ENCODE results near the gene ARMC5.

ARMC5 gene

GRCh38 chr16:31471241-31471874 lies 12.1 kb downstream of the ARMC5 start:
- TF ChIP-seq EZH2phosphoT487 (IDR thresholded peaks at IDR 0.05; ENCODE audit: borderline replicate concordance, low read length) = no peak
- TF ChIP-seq CTCF (IDR thresholded peaks at IDR 0.05; ENCODE audit: low read depth, low read length, poor library complexity, severe bottlenecking) = no peak
- Histone ChIP-seq H3K4me3 (ENCODE audit: low read length) (no peak overlapping the region), H3K9me3 (ENCODE audit: control insufficient read depth, insufficient read depth, low read length) (no peaks in the 10 kb centered on the region), H3K79me2 (ENCODE audit: control insufficient read depth, low read length) (no peaks in the 10 kb centered on the region), H3F3A (ENCODE audit: control insufficient read depth, insufficient read depth) (no peaks in the 10 kb centered on the region), H3K27ac (ENCODE audit: low read depth, low read length) (no peak overlapping the region), H4K20me1 (ENCODE audit: control insufficient read depth, insufficient read depth, low read depth, low read length) (no peaks in the 10 kb centered on the region), H3K4me2 (ENCODE audit: low read length) (no peak overlapping the region), H3K4me1 (ENCODE audit: control insufficient read depth, low read length) (peaks cover 10% of the 10 kb centered on the region), H3K36me3 (ENCODE audit: control insufficient read depth, low read length) (no peaks in the 10 kb centered on the region), H3K27me3 (ENCODE audit: control insufficient read depth, low read length) (no peaks in the 10 kb centered on the region), H3K9me2 (replicated peaks; ENCODE audit: control insufficient read depth, low read length) (no peaks in the 10 kb centered on the region)

- no peaks in the 10 kb centered on the region for H3F3A ChIP-seq (ENCODE audit: control insufficient read depth, insufficient read depth)
- H3K4me3 ChIP-seq (ENCODE audit: low read length) = no peak within 1 kb of the TSS
- H3K36me3 ChIP-seq (ENCODE audit: control insufficient read depth, low read length) = no peaks in the 10 kb centered on the region
- H3K9me3 ChIP-seq (ENCODE audit: control insufficient read depth, insufficient read depth, low read length) = no peaks in the 10 kb centered on the region
- peaks cover 10% of the 10 kb centered on the region for H3K4me1 ChIP-seq (ENCODE audit: control insufficient read depth, low read length)
- H3K27me3 ChIP-seq (ENCODE audit: control insufficient read depth, low read length) = 0 out of 2 replicates have a peak, but pooled peaks cover under 1% of the 10 kb centered on the region
- no peaks in the 10 kb centered on the region for H3K79me2 ChIP-seq (ENCODE audit: control insufficient read depth, low read length)
- TF ChIP-seq EZH2phosphoT487 (IDR thresholded peaks at IDR 0.05; ENCODE audit: borderline replicate concordance, low read length) (no peak), CTCF (IDR thresholded peaks at IDR 0.05; ENCODE audit: low read depth, low read length, poor library complexity, severe bottlenecking) (no peak)
- H4K20me1 ChIP-seq (ENCODE audit: control insufficient read depth, insufficient read depth, low read depth, low read length) = no peaks in the 10 kb centered on the region
- H3K9me2 ChIP-seq (replicated peaks; ENCODE audit: control insufficient read depth, low read length) = no peaks in the 10 kb centered on the region
- H3K4me2 ChIP-seq (ENCODE audit: low read length) = no peak within 1 kb of the TSS
- H3K27ac ChIP-seq (ENCODE audit: low read depth, low read length) = no peak within 1 kb of the TSS
Observed at GRCh38 chr16:31471875-31472708, 12.8 kb downstream of the ARMC5 start, which contains the start of gene TGFB1I1. TSS of gene TGFB1I1 (plus strand) at chr16:31472152. CDS start at chr16:31472189, 37 bp downstream.

GRCh38 chr16:31472709-31473203 lies 13.5 kb downstream of the ARMC5 start:
- Histone ChIP-seq H3K9me3 (ENCODE audit: control insufficient read depth, insufficient read depth, low read length) (no peaks in the 10 kb centered on the region), H3K4me2 (ENCODE audit: low read length) (no peak overlapping the region), H3K79me2 (ENCODE audit: control insufficient read depth, low read length) (no peaks in the 10 kb centered on the region), H3K4me1 (ENCODE audit: control insufficient read depth, low read length) (peaks cover 11% of the 10 kb centered on the region), H3K9me2 (replicated peaks; ENCODE audit: control insufficient read depth, low read length) (no peaks in the 10 kb centered on the region), H3K27ac (ENCODE audit: low read depth, low read length) (no peak overlapping the region), H3K4me3 (ENCODE audit: low read length) (no peak overlapping the region), H3F3A (ENCODE audit: control insufficient read depth, insufficient read depth) (no peaks in the 10 kb centered on the region), H3K27me3 (ENCODE audit: control insufficient read depth, low read length) (peaks cover 5% of the 10 kb centered on the region), H3K36me3 (ENCODE audit: control insufficient read depth, low read length) (no peaks in the 10 kb centered on the region), H4K20me1 (ENCODE audit: control insufficient read depth, insufficient read depth, low read depth, low read length) (no peaks in the 10 kb centered on the region)
- TF ChIP-seq EZH2phosphoT487 (IDR thresholded peaks at IDR 0.05; ENCODE audit: borderline replicate concordance, low read length) (no peak), CTCF (IDR thresholded peaks at IDR 0.05; ENCODE audit: low read depth, low read length, poor library complexity, severe bottlenecking) (peak; percentile 11)
